ENCODE measurements around the gene PIK3C3.

DNA sequence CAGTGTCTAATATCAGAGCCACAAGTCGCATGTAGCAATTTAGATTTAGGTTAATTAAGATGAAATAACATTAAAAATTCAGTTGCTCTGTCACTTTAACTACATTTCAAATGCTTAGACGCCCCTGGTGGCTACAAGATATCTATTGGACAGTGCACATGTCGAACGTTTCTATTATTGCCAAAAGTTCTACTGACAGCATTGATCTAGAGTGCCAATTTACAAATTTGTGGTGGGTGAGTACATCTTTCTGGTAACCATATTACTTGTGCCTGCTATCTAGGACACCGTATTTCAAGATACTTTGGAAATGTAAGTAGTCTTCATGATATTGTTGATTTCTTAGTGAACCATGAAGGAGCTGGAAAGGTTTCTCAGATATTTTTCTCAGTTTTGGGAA lies 20.2 kb downstream of the PIK3C3 start:
- TF ChIP-seq, protein P1, sequence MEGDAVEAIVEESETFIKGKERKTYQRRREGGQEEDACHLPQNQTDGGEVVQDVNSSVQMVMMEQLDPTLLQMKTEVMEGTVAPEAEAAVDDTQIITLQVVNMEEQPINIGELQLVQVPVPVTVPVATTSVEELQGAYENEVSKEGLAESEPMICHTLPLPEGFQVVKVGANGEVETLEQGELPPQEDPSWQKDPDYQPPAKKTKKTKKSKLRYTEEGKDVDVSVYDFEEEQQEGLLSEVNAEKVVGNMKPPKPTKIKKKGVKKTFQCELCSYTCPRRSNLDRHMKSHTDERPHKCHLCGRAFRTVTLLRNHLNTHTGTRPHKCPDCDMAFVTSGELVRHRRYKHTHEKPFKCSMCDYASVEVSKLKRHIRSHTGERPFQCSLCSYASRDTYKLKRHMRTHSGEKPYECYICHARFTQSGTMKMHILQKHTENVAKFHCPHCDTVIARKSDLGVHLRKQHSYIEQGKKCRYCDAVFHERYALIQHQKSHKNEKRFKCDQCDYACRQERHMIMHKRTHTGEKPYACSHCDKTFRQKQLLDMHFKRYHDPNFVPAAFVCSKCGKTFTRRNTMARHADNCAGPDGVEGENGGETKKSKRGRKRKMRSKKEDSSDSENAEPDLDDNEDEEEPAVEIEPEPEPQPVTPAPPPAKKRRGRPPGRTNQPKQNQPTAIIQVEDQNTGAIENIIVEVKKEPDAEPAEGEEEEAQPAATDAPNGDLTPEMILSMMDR (IDR thresholded peaks at IDR 0.05): no peak
- no peak for TF ChIP-seq POLR2AphosphoS5 (IDR thresholded peaks at IDR 0.05)

Measured in upper lobe of left lung (tissue), 4 donors.